ENCODE results near the gene GPC5.

The GPC5 gene

GRCh38 chr13:92321174-92321573 is 922.8 kb downstream of the GPC5 start:
- WGBS = 98% methylated on average over 5 of the region's 5 CpGs
- no peak for DNase-seq

GRCh38 chr13:92345627-92346026 is 947.2 kb downstream of the GPC5 start:
- Histone ChIP-seq H2AFZ (ENCODE audit: low read depth, low read length) (no peak overlapping the region), H3K9ac (ENCODE audit: low read length) (no peak overlapping the region), H3K27me3 (ENCODE audit: control insufficient read depth in 1 of 2, insufficient read depth in 1 of 2, low read length in 2 of 2) (no peaks in the 10 kb centered on the region), H3K4me3 (ENCODE audit: insufficient read depth in 1 of 2, low read depth in 1 of 2, low read length in 2 of 2) (no peak overlapping the region), H4K8ac (ENCODE audit: low read length) (no peak overlapping the region), H2AK5ac (ENCODE audit: low read length, severe bottlenecking) (no peak overlapping the region), H3K36me3 (ENCODE audit: control insufficient read depth in 1 of 2, insufficient read depth in 2 of 2, low read depth in 1 of 2, low read length in 2 of 2) (no peaks in the 10 kb centered on the region), H3K4me2 (ENCODE audit: low read length, poor library complexity, severe bottlenecking) (no peak overlapping the region), H4K91ac (ENCODE audit: low read length) (no peak overlapping the region), H3K79me1 (replicated peaks; ENCODE audit: low read length, poor library complexity, severe bottlenecking) (no peaks in the 10 kb centered on the region), H3K18ac (ENCODE audit: low read depth in 1 of 2, low read length in 2 of 2) (no peak overlapping the region), H2BK120ac (ENCODE audit: low read depth, low read length) (no peak overlapping the region), H2BK15ac (ENCODE audit: low read depth, poor library complexity, severe bottlenecking) (no peak overlapping the region), H3K14ac (ENCODE audit: low read length in 2 of 2) (no peak overlapping the region), H3K4ac (ENCODE audit: low read depth in 1 of 2, low read length in 2 of 2) (no peak overlapping the region), H3K27ac (ENCODE audit: low read length, poor library complexity, severe bottlenecking) (no peak overlapping the region), H2BK5ac (ENCODE audit: low read depth, low read length, poor library complexity, severe bottlenecking) (no peak overlapping the region), H3K4me1 (ENCODE audit: control insufficient read depth, insufficient read depth, low read depth, low read length) (no peaks in the 10 kb centered on the region), H3K9me3 (ENCODE audit: control insufficient read depth, low read length) (no peaks in the 10 kb centered on the region), H3K23ac (ENCODE audit: low read length in 2 of 2) (no peak overlapping the region), H2BK12ac (ENCODE audit: low read length in 2 of 2) (no peak overlapping the region)
- WGBS = 100% methylated on average over 1 of the region's 1 CpG
- DNase-seq = no peak

More at GRCh38 chr13:92321174-92321573, 922.8 kb downstream of the GPC5 start:
- no peaks in the 10 kb centered on the region for H3K79me1 ChIP-seq (replicated peaks; ENCODE audit: low read length, poor library complexity, severe bottlenecking)
- H2BK120ac ChIP-seq (ENCODE audit: low read depth, low read length) = no peak overlapping the region
- H3K14ac ChIP-seq (ENCODE audit: low read length in 2 of 2) = no peak overlapping the region
- H2BK12ac ChIP-seq (ENCODE audit: low read length in 2 of 2) = no peak overlapping the region
- no peak overlapping the region for H3K27ac ChIP-seq (ENCODE audit: low read length, poor library complexity, severe bottlenecking)
- H3K23ac ChIP-seq (ENCODE audit: low read length in 2 of 2) = no peak overlapping the region
- H4K8ac ChIP-seq (ENCODE audit: low read length) = no peak overlapping the region
- no peak overlapping the region for H3K18ac ChIP-seq (ENCODE audit: low read depth in 1 of 2, low read length in 2 of 2)
- H4K91ac ChIP-seq (ENCODE audit: low read length) = no peak overlapping the region
- H3K4me1 ChIP-seq (ENCODE audit: control insufficient read depth, insufficient read depth, low read depth, low read length) = peaks cover 2% of the 10 kb centered on the region
- no peak overlapping the region for H3K4me3 ChIP-seq (ENCODE audit: insufficient read depth in 1 of 2, low read depth in 1 of 2, low read length in 2 of 2)
- H3K4ac ChIP-seq (ENCODE audit: low read depth in 1 of 2, low read length in 2 of 2) = no peak overlapping the region
- no peak overlapping the region for H3K9ac ChIP-seq (ENCODE audit: low read length)
- H2AK5ac ChIP-seq (ENCODE audit: low read length, severe bottlenecking) = no peak overlapping the region
- H3K36me3 ChIP-seq (ENCODE audit: control insufficient read depth in 1 of 2, insufficient read depth in 2 of 2, low read depth in 1 of 2, low read length in 2 of 2) = no peaks in the 10 kb centered on the region
- H2BK5ac ChIP-seq (ENCODE audit: low read depth, low read length, poor library complexity, severe bottlenecking) = no peak overlapping the region
- H3K4me2 ChIP-seq (ENCODE audit: low read length, poor library complexity, severe bottlenecking) = no peak overlapping the region
- H2BK15ac ChIP-seq (ENCODE audit: low read depth, poor library complexity, severe bottlenecking) = no peak overlapping the region
- no peaks in the 10 kb centered on the region for H3K9me3 ChIP-seq (ENCODE audit: control insufficient read depth, low read length)
- H2AFZ ChIP-seq (ENCODE audit: low read depth, low read length) = no peak overlapping the region
- no peaks in the 10 kb centered on the region for H3K27me3 ChIP-seq (ENCODE audit: control insufficient read depth in 1 of 2, insufficient read depth in 1 of 2, low read length in 2 of 2)

GRCh38 chr13:92346046-92346445 is 947.6 kb downstream of the GPC5 start:
- H3K18ac ChIP-seq (ENCODE audit: low read depth in 1 of 2, low read length in 2 of 2) = no peak overlapping the region
- no peak overlapping the region for H2AK5ac ChIP-seq (ENCODE audit: low read length, severe bottlenecking)
- no peaks in the 10 kb centered on the region for H3K36me3 ChIP-seq (ENCODE audit: control insufficient read depth in 1 of 2, insufficient read depth in 2 of 2, low read depth in 1 of 2, low read length in 2 of 2)
- H3K27ac ChIP-seq (ENCODE audit: low read length, poor library complexity, severe bottlenecking) = no peak overlapping the region
- no peak overlapping the region for H4K91ac ChIP-seq (ENCODE audit: low read length)
- no peaks in the 10 kb centered on the region for H3K27me3 ChIP-seq (ENCODE audit: control insufficient read depth in 1 of 2, insufficient read depth in 1 of 2, low read length in 2 of 2)
- H3K4ac ChIP-seq (ENCODE audit: low read depth in 1 of 2, low read length in 2 of 2) = no peak overlapping the region
- no peak overlapping the region for H3K14ac ChIP-seq (ENCODE audit: low read length in 2 of 2)
- no peak overlapping the region for H3K9ac ChIP-seq (ENCODE audit: low read length)
- H2BK120ac ChIP-seq (ENCODE audit: low read depth, low read length) = no peak overlapping the region
- H4K8ac ChIP-seq (ENCODE audit: low read length) = peak overlapping the region; percentile 80
- H3K4me2 ChIP-seq (ENCODE audit: low read length, poor library complexity, severe bottlenecking) = no peak overlapping the region
- no peak for DNase-seq
- no peak overlapping the region for H2BK5ac ChIP-seq (ENCODE audit: low read depth, low read length, poor library complexity, severe bottlenecking)
- H2BK15ac ChIP-seq (ENCODE audit: low read depth, poor library complexity, severe bottlenecking) = no peak overlapping the region
- no peaks in the 10 kb centered on the region for H3K9me3 ChIP-seq (ENCODE audit: control insufficient read depth, low read length)
- no peak overlapping the region for H3K4me3 ChIP-seq (ENCODE audit: insufficient read depth in 1 of 2, low read depth in 1 of 2, low read length in 2 of 2)
- no peak overlapping the region for H3K23ac ChIP-seq (ENCODE audit: low read length in 2 of 2)
- no peak overlapping the region for H2AFZ ChIP-seq (ENCODE audit: low read depth, low read length)
- H3K79me1 ChIP-seq (replicated peaks; ENCODE audit: low read length, poor library complexity, severe bottlenecking) = no peaks in the 10 kb centered on the region
- no peak overlapping the region for H2BK12ac ChIP-seq (ENCODE audit: low read length in 2 of 2)
- H3K4me1 ChIP-seq (ENCODE audit: control insufficient read depth, insufficient read depth, low read depth, low read length) = no peaks in the 10 kb centered on the region

- Histone ChIP-seq H3K9me3 (ENCODE audit: control insufficient read depth, low read length) (peaks cover 11% of the 10 kb centered on the region), H3K4me3 (ENCODE audit: insufficient read depth in 1 of 2, low read depth in 1 of 2, low read length in 2 of 2) (no peak overlapping the region)
- WGBS = 90% methylated on average over 1 of the region's 1 CpG
These were observed 956.2 kb downstream of the GPC5 start for GRCh38 chr13:92354583-92354982.

More at GRCh38 chr13:92354583-92354982, 956.2 kb downstream of the GPC5 start:
- H2AK5ac ChIP-seq (ENCODE audit: low read length, severe bottlenecking) = no peak overlapping the region
- no peak overlapping the region for H2BK120ac ChIP-seq (ENCODE audit: low read depth, low read length)
- no peaks in the 10 kb centered on the region for H3K36me3 ChIP-seq (ENCODE audit: control insufficient read depth in 1 of 2, insufficient read depth in 2 of 2, low read depth in 1 of 2, low read length in 2 of 2)
- H3K18ac ChIP-seq (ENCODE audit: low read depth in 1 of 2, low read length in 2 of 2) = no peak overlapping the region
- no peak overlapping the region for H4K91ac ChIP-seq (ENCODE audit: low read length)
- H3K4ac ChIP-seq (ENCODE audit: low read depth in 1 of 2, low read length in 2 of 2) = no peak overlapping the region
- H3K27ac ChIP-seq (ENCODE audit: low read length, poor library complexity, severe bottlenecking) = no peak overlapping the region
- H3K23ac ChIP-seq (ENCODE audit: low read length in 2 of 2) = no peak overlapping the region
- H3K79me1 ChIP-seq (replicated peaks; ENCODE audit: low read length, poor library complexity, severe bottlenecking) = no peaks in the 10 kb centered on the region
- no peak overlapping the region for H3K14ac ChIP-seq (ENCODE audit: low read length in 2 of 2)
- DNase-seq = no peak
- H2BK15ac ChIP-seq (ENCODE audit: low read depth, poor library complexity, severe bottlenecking) = no peak overlapping the region
- no peak overlapping the region for H3K9ac ChIP-seq (ENCODE audit: low read length)
- H2BK12ac ChIP-seq (ENCODE audit: low read length in 2 of 2) = no peak overlapping the region
- no peak overlapping the region for H4K8ac ChIP-seq (ENCODE audit: low read length)
- H2AFZ ChIP-seq (ENCODE audit: low read depth, low read length) = no peak overlapping the region
- no peaks in the 10 kb centered on the region for H3K27me3 ChIP-seq (ENCODE audit: control insufficient read depth in 1 of 2, insufficient read depth in 1 of 2, low read length in 2 of 2)
- no peak overlapping the region for H3K4me2 ChIP-seq (ENCODE audit: low read length, poor library complexity, severe bottlenecking)
- H3K4me1 ChIP-seq (ENCODE audit: control insufficient read depth, insufficient read depth, low read depth, low read length) = no peaks in the 10 kb centered on the region
- no peak overlapping the region for H2BK5ac ChIP-seq (ENCODE audit: low read depth, low read length, poor library complexity, severe bottlenecking)
